LNCAP (cell line): ENCODE measurements around the gene ACAD11.

Experiments used
- TF ChIP-seq, protein P1 (sequence below): fragments of 450-650 bp; IDR thresholded peaks from 2 replicates; pipeline ENCODE4 v1.5.1; 2017; ENCODE audit warnings: mild to moderate bottlenecking

ACAD11 gene

DNA sequence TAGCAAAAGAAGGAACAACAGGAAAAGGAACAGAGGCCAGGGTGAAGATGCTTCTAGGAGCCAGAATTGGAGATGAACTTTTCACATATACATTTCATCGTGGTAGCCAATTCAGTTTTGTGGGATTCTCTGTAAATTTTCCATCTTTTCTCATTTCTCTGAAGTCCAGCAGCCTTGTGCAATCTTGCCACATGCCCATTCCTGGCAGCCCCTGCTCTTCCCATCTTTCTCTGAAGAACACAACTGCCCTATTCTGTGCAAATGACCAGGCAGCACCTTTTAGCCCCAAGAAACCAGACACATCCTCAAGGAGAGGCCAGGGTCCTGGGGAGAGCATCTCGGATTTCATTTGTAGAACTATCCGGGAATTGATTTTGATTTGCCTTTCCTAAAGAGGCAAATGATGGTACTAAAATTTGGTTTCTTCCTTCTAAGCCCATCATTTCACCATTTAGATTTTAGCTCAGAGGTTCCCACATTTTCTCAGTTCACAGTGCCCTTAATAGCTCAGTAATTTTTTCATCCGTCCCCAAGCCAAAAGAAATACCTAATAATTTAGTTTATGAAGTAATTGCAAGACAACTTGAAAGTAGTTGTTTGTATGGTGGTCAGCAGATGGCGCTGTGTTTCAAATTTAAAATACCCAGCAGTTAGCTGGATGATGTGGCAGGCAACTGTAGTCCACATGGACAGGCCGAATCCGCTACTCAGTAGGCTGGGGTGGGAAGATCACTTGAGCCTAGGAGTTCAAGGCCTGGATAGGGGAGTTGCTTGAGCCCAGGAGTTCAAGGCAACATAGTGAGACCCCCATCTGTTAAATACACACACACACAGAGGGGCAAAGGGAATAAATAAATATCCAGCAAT lies 123.8 kb downstream of the ACAD11 start:
- TF ChIP-seq, protein P1, sequence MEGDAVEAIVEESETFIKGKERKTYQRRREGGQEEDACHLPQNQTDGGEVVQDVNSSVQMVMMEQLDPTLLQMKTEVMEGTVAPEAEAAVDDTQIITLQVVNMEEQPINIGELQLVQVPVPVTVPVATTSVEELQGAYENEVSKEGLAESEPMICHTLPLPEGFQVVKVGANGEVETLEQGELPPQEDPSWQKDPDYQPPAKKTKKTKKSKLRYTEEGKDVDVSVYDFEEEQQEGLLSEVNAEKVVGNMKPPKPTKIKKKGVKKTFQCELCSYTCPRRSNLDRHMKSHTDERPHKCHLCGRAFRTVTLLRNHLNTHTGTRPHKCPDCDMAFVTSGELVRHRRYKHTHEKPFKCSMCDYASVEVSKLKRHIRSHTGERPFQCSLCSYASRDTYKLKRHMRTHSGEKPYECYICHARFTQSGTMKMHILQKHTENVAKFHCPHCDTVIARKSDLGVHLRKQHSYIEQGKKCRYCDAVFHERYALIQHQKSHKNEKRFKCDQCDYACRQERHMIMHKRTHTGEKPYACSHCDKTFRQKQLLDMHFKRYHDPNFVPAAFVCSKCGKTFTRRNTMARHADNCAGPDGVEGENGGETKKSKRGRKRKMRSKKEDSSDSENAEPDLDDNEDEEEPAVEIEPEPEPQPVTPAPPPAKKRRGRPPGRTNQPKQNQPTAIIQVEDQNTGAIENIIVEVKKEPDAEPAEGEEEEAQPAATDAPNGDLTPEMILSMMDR = peak; percentile 63

DNA sequence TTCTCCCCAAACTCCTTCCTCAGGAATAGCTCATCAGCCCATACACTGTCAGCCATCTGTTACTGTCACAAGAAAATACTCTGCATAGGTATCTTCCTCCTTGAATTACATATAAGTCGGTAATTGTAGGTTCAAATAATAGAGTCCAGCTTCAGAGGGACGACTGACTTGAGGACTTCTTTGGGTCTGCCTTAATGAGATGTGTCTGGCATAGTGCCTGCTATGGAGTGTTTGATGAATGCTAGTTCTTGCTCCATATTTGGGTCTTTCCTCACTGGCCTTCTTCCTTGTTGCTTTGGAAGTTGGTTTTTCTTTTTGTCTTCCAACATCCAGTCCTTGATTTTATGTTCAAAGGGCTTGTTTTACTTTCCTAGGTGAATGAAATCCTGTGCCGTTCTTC lies 129.0 kb downstream of the ACAD11 start:
- TF ChIP-seq, protein P1 = no peak

DNA sequence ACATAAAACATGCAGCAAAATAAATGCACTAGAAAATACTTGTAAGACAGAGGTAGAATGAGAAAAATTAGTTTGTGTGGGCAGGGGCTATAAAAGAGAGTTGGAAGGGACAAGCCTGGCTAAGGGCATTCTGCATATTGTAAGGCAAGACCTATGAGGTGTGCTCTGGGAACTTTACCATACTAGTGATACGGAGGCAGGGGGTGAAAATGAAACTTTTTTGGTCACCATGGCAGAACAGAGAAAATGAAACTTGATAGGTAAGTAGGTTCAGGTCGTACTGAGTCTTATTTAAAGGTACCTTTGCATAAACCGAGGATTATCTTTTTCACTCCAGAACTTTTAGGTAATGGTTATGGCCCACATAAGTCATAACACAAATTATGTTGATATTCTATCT lies 137.3 kb downstream of the ACAD11 start:
- TF ChIP-seq, protein P1 = no peak

DNA sequence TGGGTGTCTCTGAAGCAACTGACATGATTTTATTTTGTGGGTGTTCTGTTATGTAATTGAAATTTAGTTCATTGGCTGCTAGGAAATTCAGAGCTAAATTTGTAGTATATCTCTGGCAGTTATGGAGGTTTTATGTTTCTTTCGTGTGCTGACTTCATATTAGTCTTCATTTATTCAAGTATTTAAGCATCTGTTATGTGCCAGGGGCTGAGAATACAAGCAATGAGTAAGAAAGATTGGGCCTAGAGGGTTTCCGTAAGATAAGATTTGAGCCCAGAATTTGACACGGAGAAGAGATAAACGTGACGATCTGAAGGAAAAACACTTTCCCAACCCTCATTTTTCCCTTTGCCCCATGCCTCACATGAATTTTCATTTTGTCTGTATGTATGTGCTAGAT lies 137.7 kb downstream of the ACAD11 start:
- TF ChIP-seq, protein P1 = no peak

DNA sequence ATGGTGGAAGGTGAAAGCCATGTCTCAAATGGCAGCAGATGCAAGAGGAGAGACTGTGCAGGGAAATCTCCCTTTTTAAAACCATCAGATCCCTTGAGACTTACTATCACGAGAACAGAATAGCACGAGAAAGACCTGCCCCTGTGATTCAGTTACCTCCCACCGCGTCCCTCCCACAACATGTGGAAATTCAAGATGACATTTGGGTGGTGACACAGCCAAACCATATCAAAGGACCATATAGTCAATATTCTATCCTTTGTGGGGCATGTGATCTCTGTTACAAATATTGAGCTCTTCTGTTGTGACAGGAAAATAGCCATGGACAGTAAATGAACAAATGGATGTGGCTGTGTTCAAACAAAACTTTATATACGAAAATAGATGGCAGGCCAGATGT lies 139.7 kb downstream of the ACAD11 start:
- TF ChIP-seq, protein P1 = no peak

DNA sequence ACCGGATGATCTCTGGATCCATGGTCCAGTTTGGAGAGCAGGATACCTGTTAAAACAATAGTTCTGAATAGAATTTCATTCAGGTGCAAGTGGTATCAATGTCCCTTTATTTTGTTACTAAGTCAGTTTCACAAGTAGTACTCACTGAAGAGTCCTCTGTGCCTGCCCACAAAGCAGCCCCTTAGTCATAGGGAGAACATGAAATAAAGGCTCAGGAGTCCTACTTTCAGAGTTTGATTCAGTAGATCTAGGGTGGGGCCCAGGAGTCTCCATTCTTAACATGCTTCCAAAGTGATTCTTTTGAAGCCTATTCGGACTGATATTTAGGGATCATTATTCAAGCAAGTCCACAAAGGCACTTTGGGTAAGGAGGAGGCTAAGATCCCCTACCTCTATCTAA lies 142.3 kb downstream of the ACAD11 start:
- TF ChIP-seq, protein P1 = no peak

DNA sequence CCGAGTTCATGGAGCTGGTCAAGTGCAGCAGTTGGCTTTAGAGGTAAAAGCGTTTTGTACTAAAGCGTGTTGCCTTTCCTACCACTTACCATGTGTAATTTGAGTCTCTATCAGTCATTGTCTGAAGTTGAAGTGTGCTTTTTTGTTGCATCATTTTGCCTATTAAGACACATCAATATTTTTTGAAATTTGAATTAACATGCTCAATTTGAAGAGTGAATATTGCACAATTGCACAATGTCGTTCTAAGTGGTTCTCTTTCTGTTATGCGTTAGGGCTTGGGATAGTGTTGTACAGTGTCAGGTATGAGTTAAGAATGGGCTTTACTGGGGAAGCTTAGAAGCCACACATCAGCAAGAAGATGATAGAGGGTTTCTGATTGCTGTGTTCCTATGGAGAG lies 146.6 kb downstream of the ACAD11 start:
- TF ChIP-seq, protein P1 = no peak
